ENCODE measurements around the gene CD38.

The CD38 gene

GRCh38 chr4:15893962-15894361, 115.8 kb downstream of the CD38 start:
- Histone ChIP-seq H3K9me3 (no peaks in the 10 kb centered on the region), H3K4me1 (no peaks in the 10 kb centered on the region), H3K27me3 (0 out of 2 replicates have a peak, but pooled peaks cover 5% of the 10 kb centered on the region), H3K36me3 (no peaks in the 10 kb centered on the region), H3K4me3 (ENCODE audit: low read depth, low read length) (no peak overlapping the region)
- TF ChIP-seq CTCF (IDR thresholded peaks at IDR 0.05; ENCODE audit: low read depth, low read length): no peak
- no peak for DNase-seq

GRCh38 chr4:15894393-15894792, 116.3 kb downstream of the CD38 start:
- no peaks in the 10 kb centered on the region for H3K4me1 ChIP-seq
- 0 out of 2 replicates have a peak, but pooled peaks cover 5% of the 10 kb centered on the region for H3K27me3 ChIP-seq
- TF ChIP-seq CTCF (IDR thresholded peaks at IDR 0.05; ENCODE audit: low read depth, low read length): no peak
- no peak overlapping the region for H3K4me3 ChIP-seq (ENCODE audit: low read depth, low read length)
- no peaks in the 10 kb centered on the region for H3K36me3 ChIP-seq
- no peaks in the 10 kb centered on the region for H3K9me3 ChIP-seq
- DNase-seq: no peak

GRCh38 chr4:15894921-15895916, 117.1 kb downstream of the CD38 start:
- Histone ChIP-seq H3K4me1 (no peaks in the 10 kb centered on the region), H3K9me3 (no peaks in the 10 kb centered on the region), H3K27me3 (0 out of 2 replicates have a peak, but pooled peaks cover 5% of the 10 kb centered on the region), H3K36me3 (no peaks in the 10 kb centered on the region), H3K4me3 (ENCODE audit: low read depth, low read length) (no peak overlapping the region)
- TF ChIP-seq CTCF (IDR thresholded peaks at IDR 0.05; ENCODE audit: low read depth, low read length): no peak
- no peak for DNase-seq

- Histone ChIP-seq H3K4me1 (no peaks in the 10 kb centered on the region), H3K36me3 (no peaks in the 10 kb centered on the region), H3K27me3 (no peaks in the 10 kb centered on the region), H3K4me3 (ENCODE audit: low read depth, low read length) (no peak overlapping the region), H3K9me3 (no peaks in the 10 kb centered on the region)
- TF ChIP-seq CTCF (IDR thresholded peaks at IDR 0.05; ENCODE audit: low read depth, low read length): no peak
- no peak for DNase-seq
Measured at GRCh38 chr4:15897577-15897976, 119.4 kb downstream of the CD38 start.

- DNase-seq: no peak
- Histone ChIP-seq H3K27me3 (no peaks in the 10 kb centered on the region), H3K36me3 (no peaks in the 10 kb centered on the region), H3K9me3 (no peaks in the 10 kb centered on the region), H3K4me1 (no peaks in the 10 kb centered on the region), H3K4me3 (ENCODE audit: low read depth, low read length) (no peak overlapping the region)
- TF ChIP-seq CTCF (IDR thresholded peaks at IDR 0.05; ENCODE audit: low read depth, low read length): no peak
Measured at GRCh38 chr4:15898902-15899301, 120.8 kb downstream of the CD38 start.

GRCh38 chr4:15899511-15899910, 121.4 kb downstream of the CD38 start:
- Histone ChIP-seq H3K27me3 (no peaks in the 10 kb centered on the region), H3K36me3 (no peaks in the 10 kb centered on the region), H3K4me1 (no peaks in the 10 kb centered on the region), H3K9me3 (no peaks in the 10 kb centered on the region), H3K4me3 (ENCODE audit: low read depth, low read length) (no peak overlapping the region)
- no peak for DNase-seq
- TF ChIP-seq CTCF (IDR thresholded peaks at IDR 0.05; ENCODE audit: low read depth, low read length): no peak

All from BE2C (cell line).